ENCODE results near the gene MUC13. TPM values are rescaled to one million over a fixed set of nuclear protein-coding genes. Genes with fewer than 3 reads are reported as not detected.

Gene MUC13
- total RNA-seq, 1 experiment from 2014 or later = 0.13 TPM

DNA sequence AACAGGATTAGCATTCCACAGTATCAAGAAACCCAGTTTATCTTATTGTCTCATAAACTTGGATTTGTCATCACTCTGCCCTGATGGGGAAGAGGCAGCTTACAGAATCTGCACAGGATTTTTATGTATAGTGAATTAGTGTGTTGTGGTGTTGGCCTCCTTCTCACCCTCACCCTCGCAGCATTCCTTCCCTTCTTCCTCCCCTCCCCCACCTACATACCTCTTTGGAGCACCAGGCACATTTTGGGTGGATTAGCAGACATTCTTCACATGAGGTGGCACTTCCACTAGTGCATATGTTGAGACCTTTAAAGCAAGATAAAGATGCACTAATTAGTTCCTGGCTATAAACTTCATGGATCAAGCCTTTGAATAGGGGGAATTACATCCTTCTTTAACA, 61.3 kb downstream of the MUC13 start:
- ChIA-PET POLR2A (interaction anchor here (0.6 kb wide), 2 partner anchors 15 to 40 kb away, joined by 4 to 6 read pairs; no protein-coding TSS in a partner anchor), CTCF (no interaction called here)
- H3K27ac ChIP-seq (ENCODE audit: low read length) = peak overlapping the region; percentile 40
- H3K36me3 ChIP-seq (ENCODE audit: control insufficient read depth, insufficient read depth, low read length) = peaks cover 5% of the 10 kb centered on the region; the same call in 1 of the 2 replicates
- ATAC-seq (no peak), DNase-seq (ENCODE audit: low read depth, low spot score) (no peak)
- in situ Hi-C loops (cut with HindIII; ENCODE audit: low pct_unique_long_range_greater_than_20kb, low sequenced_read_pairs) (no loop called here), intact Hi-C loops (cut with micrococcal nuclease; ENCODE audit: unreplicated experiment) (no loop called here)
- H3K4me1 ChIP-seq (ENCODE audit: control insufficient read depth, insufficient read depth, low read length) = peaks cover 42% of the 10 kb centered on the region
- no peaks in the 10 kb centered on the region for H3K9me3 ChIP-seq (ENCODE audit: control insufficient read depth, insufficient read depth, low read depth, low read length)
- TF ChIP-seq CTCF (IDR thresholded peaks at IDR 0.05) (no peak), POLR2AphosphoS5 (IDR thresholded peaks at IDR 0.05; ENCODE audit: low read depth, low read length) (no peak), TCF7L2 (IDR thresholded peaks at IDR 0.05; ENCODE audit: low read depth, low read length) (no peak), REST (IDR thresholded peaks at IDR 0.05; ENCODE audit: insufficient read depth in 1 of 2, low read depth in 2 of 2, low read length in 1 of 2) (no peak), SIN3A (IDR thresholded peaks at IDR 0.05; ENCODE audit: borderline replicate concordance, insufficient read depth, low read depth, low read length) (no peak)
- BruUV-seq (replicated peaks) = no TSS peak
- no peak overlapping the region for H3K4me3 ChIP-seq (ENCODE audit: low read depth in 2 of 2, low read length in 2 of 2)
- H3K27me3 ChIP-seq (ENCODE audit: control insufficient read depth, insufficient read depth, low read length) = no peaks in the 10 kb centered on the region

DNA sequence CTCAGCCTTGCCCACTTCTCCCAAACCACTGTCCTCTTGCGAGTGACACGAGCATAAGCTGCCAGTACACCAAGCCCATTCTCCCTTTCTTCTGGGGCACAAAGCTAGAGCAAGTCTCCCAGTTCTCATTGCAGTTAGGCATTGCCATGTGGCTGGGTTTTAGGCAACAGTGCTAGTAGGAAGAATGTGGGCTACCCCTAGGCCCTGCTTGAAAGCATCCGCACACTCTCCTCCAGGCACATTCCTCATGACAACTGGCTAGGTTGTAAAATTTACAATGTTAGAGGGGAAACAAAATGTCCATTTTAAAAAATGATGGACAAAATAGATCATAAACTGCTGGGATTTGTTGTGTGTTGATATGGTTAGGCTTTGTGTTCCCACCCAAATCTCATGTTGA, 67.0 kb downstream of the MUC13 start:
- 0 out of 2 replicates have a peak overlapping the region, but pooled peaks have one; percentile 34 for H3K27ac ChIP-seq (ENCODE audit: low read length)
- H3K4me1 ChIP-seq (ENCODE audit: control insufficient read depth, insufficient read depth, low read length) = peaks cover 13% of the 10 kb centered on the region
- CTCF ChIA-PET = no interaction called here
- no peaks in the 10 kb centered on the region for H3K9me3 ChIP-seq (ENCODE audit: control insufficient read depth, insufficient read depth, low read depth, low read length)
- H3K36me3 ChIP-seq (ENCODE audit: control insufficient read depth, insufficient read depth, low read length) = peaks cover 7% of the 10 kb centered on the region; the same call in 1 of the 2 replicates
- no peak overlapping the region for H3K4me3 ChIP-seq (ENCODE audit: low read depth in 2 of 2, low read length in 2 of 2)
- in situ Hi-C loops (cut with HindIII; ENCODE audit: low pct_unique_long_range_greater_than_20kb, low sequenced_read_pairs) (no loop called here), intact Hi-C loops (cut with micrococcal nuclease; ENCODE audit: unreplicated experiment) (no loop called here)
- no TSS peak for BruUV-seq (replicated peaks)
- ATAC-seq (no peak), DNase-seq (ENCODE audit: low read depth, low spot score) (no peak)
- no peaks in the 10 kb centered on the region for H3K27me3 ChIP-seq (ENCODE audit: control insufficient read depth, insufficient read depth, low read length)
- TF ChIP-seq SIN3A (IDR thresholded peaks at IDR 0.05; ENCODE audit: borderline replicate concordance, insufficient read depth, low read depth, low read length) (no peak), CTCF (IDR thresholded peaks at IDR 0.05) (no peak)
- POLR2A ChIA-PET = no interaction called here

Measured in Panc1 (cell line).